RCC 7860 (cell line): ENCODE data around the gene PLA2G7.
"Not testable (repeated sequence)": the region's sequence is repeated elsewhere in the genome, so short reads cannot be mapped to it uniquely, and the experiment has no call there.

Experiments
- DNase-seq: peaks from one replicate; pipeline ENCODE4 v3.0.0-alpha.2; 2015; ENCODE audit warnings: low spot score
- FAIRE-seq: peaks from 2 replicates; lab custom pipeline; 2012; peaks lifted over from hg19 to GRCh38; lab: Jason Lieb, UNC

PLA2G7 gene

GRCh38 chr6:46734867-46735719 lies at the start of gene PLA2G7:
Gene PLA2G7 (minus strand): TSS chr6:46735375. CDS start chr6:46722891, 12,484 bp downstream.
- no peak for FAIRE-seq
- DNase-seq = no peak

- no peak for DNase-seq
- no peak for FAIRE-seq
Observed at GRCh38 chr6:46784535-46784934, 49.4 kb upstream of the PLA2G7 start.

- DNase-seq (peak; percentile 29), FAIRE-seq (peak; percentile 98)
Observed at GRCh38 chr6:46781478-46782378, 46.6 kb upstream of the PLA2G7 start.

GRCh38 chr6:46777476-46778346 lies 42.5 kb upstream of the PLA2G7 start:
- no peak for DNase-seq
- no peak for FAIRE-seq

- FAIRE-seq = no peak
Observed at GRCh38 chr6:46776070-46776712, 41.0 kb upstream of the PLA2G7 start.

GRCh38 chr6:46774736-46775135 lies 39.6 kb upstream of the PLA2G7 start:
- DNase-seq, FAIRE-seq: not testable (repeated sequence)

More at GRCh38 chr6:46776070-46776712, 41.0 kb upstream of the PLA2G7 start:
- DNase-seq = no peak

- no peak for FAIRE-seq
- no peak for DNase-seq
Observed at GRCh38 chr6:46773201-46773855, 38.2 kb upstream of the PLA2G7 start.

GRCh38 chr6:46772762-46773161 lies 37.6 kb upstream of the PLA2G7 start:
- DNase-seq = no peak
- FAIRE-seq = no peak

GRCh38 chr6:46772016-46772415 lies 36.8 kb upstream of the PLA2G7 start:
- DNase-seq (no peak), FAIRE-seq (no peak)

- no peak for FAIRE-seq
- DNase-seq = no peak
Observed at GRCh38 chr6:46764961-46765360, 29.8 kb upstream of the PLA2G7 start.

- FAIRE-seq, DNase-seq: not testable (repeated sequence)
Observed at GRCh38 chr6:46764280-46764679, 29.1 kb upstream of the PLA2G7 start.

- FAIRE-seq (no peak), DNase-seq (no peak)
Observed at GRCh38 chr6:46763466-46763865, 28.3 kb upstream of the PLA2G7 start.

- no peak for FAIRE-seq
- DNase-seq = no peak
Observed at GRCh38 chr6:46760925-46761324, 25.8 kb upstream of the PLA2G7 start.

- DNase-seq (no peak), FAIRE-seq (no peak)
Observed at GRCh38 chr6:46758960-46759753, 24.0 kb upstream of the PLA2G7 start.

- DNase-seq (no peak), FAIRE-seq (no peak)
Observed at GRCh38 chr6:46757214-46757596, 22.0 kb upstream of the PLA2G7 start.

GRCh38 chr6:46756469-46757213 lies 21.5 kb upstream of the PLA2G7 start:
- FAIRE-seq = no peak
- DNase-seq = no peak

GRCh38 chr6:46755865-46756264 lies 20.7 kb upstream of the PLA2G7 start:
- no peak for FAIRE-seq
- no peak for DNase-seq

GRCh38 chr6:46751658-46752057 lies 16.5 kb upstream of the PLA2G7 start:
- DNase-seq (no peak), FAIRE-seq (no peak)
